OCI-LY7 (cell line): Measurements from ENCODE around the gene DNAH3.

Experiments used
- CTCF ChIP-seq: fragments of 200-600 bp; sonication (generic); conservative IDR thresholded peaks from 2 replicates; pipeline ENCODE4 v1.5.1; 2014; ENCODE audit warnings: mild to moderate bottlenecking, antibody characterized with exemption, low read length, moderate library complexity, mixed read lengths
- EZH2phosphoT487 ChIP-seq: fragments of 200-600 bp; sonication (generic); IDR thresholded peaks from 2 replicates; pipeline ENCODE4 v1.6.1; 2018; ENCODE audit warnings: low read depth, borderline replicate concordance, mild to moderate bottlenecking, mixed run types, antibody characterized with exemption, low read length, moderate library complexity, mixed read lengths

- TF ChIP-seq CTCF (no peak), EZH2phosphoT487 (no peak)
Observed at GRCh38 chr16:20884240-20884556, 266.4 kb downstream of the DNAH3 start.
